HEK293 (cell line): Measurements from ENCODE around the gene MRPS16.

Experiments used
- BCL11A ChIP-seq: fragments of 450-650 bp; formaldehyde crosslinking; IDR thresholded peaks from 2 replicates; pipeline ENCODE4 v1.5.1; 2016; ENCODE audit warnings: low read depth, missing biosample characterization, missing genetic modification characterization
- CTCF ChIP-seq: fragments of 450-650 bp; formaldehyde crosslinking; IDR thresholded peaks from 2 replicates; pipeline ENCODE4 v1.5.1; 2016; ENCODE audit warnings: missing biosample characterization, missing genetic modification characterization
- HIC1 ChIP-seq: fragments of 450-650 bp; formaldehyde crosslinking; IDR thresholded peaks from 2 replicates; pipeline ENCODE4 v1.5.1; 2016; ENCODE audit warnings: missing biosample characterization, missing genetic modification characterization
- HOXA7 ChIP-seq: sonication (generic); formaldehyde crosslinking; IDR thresholded peaks from 2 replicates; pipeline ENCODE4 v1.8.1; 2022; ENCODE audit warnings: missing genetic modification reagents, borderline replicate concordance
- REST ChIP-seq: fragments of 450-650 bp; formaldehyde crosslinking; IDR thresholded peaks from 2 replicates; pipeline ENCODE4 v1.5.1; 2016; ENCODE audit warnings: missing biosample characterization, missing genetic modification characterization
- SP7 ChIP-seq: fragments of 450-650 bp; formaldehyde crosslinking; IDR thresholded peaks from 2 replicates; pipeline ENCODE4 v1.5.1; 2016; ENCODE audit warnings: missing biosample characterization, missing genetic modification characterization
- ZBTB10 ChIP-seq: fragments of 450-650 bp; formaldehyde crosslinking; IDR thresholded peaks from 2 replicates; pipeline ENCODE4 v1.5.1; 2016; ENCODE audit warnings: missing biosample characterization, missing genetic modification characterization
- ZEB2 ChIP-seq: fragments of 450-650 bp; formaldehyde crosslinking; IDR thresholded peaks from 2 replicates; pipeline ENCODE4 v1.5.1; 2016; ENCODE audit warnings: missing biosample characterization, missing genetic modification characterization
- ZNF10 ChIP-seq: fragments of 450-650 bp; formaldehyde crosslinking; IDR thresholded peaks from 2 replicates; pipeline ENCODE4 v1.5.1; 2017; ENCODE audit warnings: missing biosample characterization, missing genetic modification characterization
- ZNF138 ChIP-seq: fragments of 450-650 bp; formaldehyde crosslinking; IDR thresholded peaks from 2 replicates; pipeline ENCODE4 v1.5.1; 2016; ENCODE audit warnings: missing biosample characterization, missing genetic modification characterization, borderline replicate concordance
- ZNF146 ChIP-seq: fragments of 450-650 bp; formaldehyde crosslinking; IDR thresholded peaks from 2 replicates; pipeline ENCODE4 v1.5.1; 2016; ENCODE audit warnings: missing biosample characterization, missing genetic modification characterization
- ZNF19 ChIP-seq: fragments of 450-650 bp; formaldehyde crosslinking; IDR thresholded peaks from 2 replicates; pipeline ENCODE4; 2016; ENCODE audit warnings: missing biosample characterization, missing genetic modification characterization, low read depth
- ZNF214 ChIP-seq: fragments of 450-650 bp; formaldehyde crosslinking; IDR thresholded peaks from 2 replicates; pipeline ENCODE4 v1.5.1; 2017; ENCODE audit warnings: missing biosample characterization, mild to moderate bottlenecking, missing genetic modification characterization, borderline replicate concordance
- ZNF302 ChIP-seq: fragments of 450-650 bp; formaldehyde crosslinking; IDR thresholded peaks from 2 replicates; pipeline ENCODE4 v1.5.1; 2016; ENCODE audit warnings: missing biosample characterization, missing genetic modification characterization, low read depth
- ZNF37A ChIP-seq: fragments of 450-650 bp; IDR thresholded peaks from 2 replicates; pipeline ENCODE4 v1.5.1; 2018; ENCODE audit warnings: missing biosample characterization, missing genetic modification characterization
- ZNF398 ChIP-seq: fragments of 450-650 bp; formaldehyde crosslinking; IDR thresholded peaks from 2 replicates; pipeline ENCODE4 v1.5.1; 2017; ENCODE audit warnings: missing biosample characterization, missing genetic modification characterization
- ZNF416 ChIP-seq: fragments of 450-650 bp; formaldehyde crosslinking; IDR thresholded peaks from 2 replicates; pipeline ENCODE4 v1.5.1; 2016; ENCODE audit warnings: missing biosample characterization, missing genetic modification characterization
- ZNF510 ChIP-seq: fragments of 450-650 bp; formaldehyde crosslinking; IDR thresholded peaks from 2 replicates; pipeline ENCODE4 v1.5.1; 2018; ENCODE audit warnings: mild to moderate bottlenecking, missing genetic modification characterization, missing biosample characterization; ENCODE audit not compliant: insufficient replicate concordance
- ZNF529 ChIP-seq: fragments of 450-650 bp; formaldehyde crosslinking; IDR thresholded peaks from 2 replicates; pipeline ENCODE4 v1.5.1; 2017; ENCODE audit warnings: missing genetic modification characterization, missing biosample characterization; ENCODE audit not compliant: insufficient replicate concordance
- ZNF560 ChIP-seq: fragments of 450-650 bp; formaldehyde crosslinking; IDR thresholded peaks from 2 replicates; pipeline ENCODE4 v1.5.1; 2017; ENCODE audit warnings: missing biosample characterization, missing genetic modification characterization, borderline replicate concordance
- ZNF600 ChIP-seq: fragments of 450-650 bp; formaldehyde crosslinking; IDR thresholded peaks from 2 replicates; pipeline ENCODE4 v1.5.1; 2016; ENCODE audit warnings: missing biosample characterization, missing genetic modification characterization
- ZNF610 ChIP-seq: fragments of 450-650 bp; formaldehyde crosslinking; IDR thresholded peaks from 2 replicates; pipeline ENCODE4 v1.5.1; 2016; ENCODE audit warnings: missing biosample characterization, missing genetic modification characterization, borderline replicate concordance
- ZNF677 ChIP-seq: fragments of 450-650 bp; IDR thresholded peaks from 2 replicates; pipeline ENCODE4 v1.5.0; 2018; ENCODE audit warnings: missing biosample characterization, mild to moderate bottlenecking, missing genetic modification characterization, moderate library complexity
- ZSCAN23 ChIP-seq: fragments of 450-650 bp; formaldehyde crosslinking; IDR thresholded peaks from 2 replicates; pipeline ENCODE4 v1.5.1; 2016; ENCODE audit warnings: missing biosample characterization, missing genetic modification characterization

Gene MRPS16

GRCh38 chr10:73246646-73247508, 5.6 kb downstream of the MRPS16 start, which contains the start of gene DNAJC9 (continued):
- TF ChIP-seq ZNF610 (tag by site-specific recombination) (peak; percentile 95), ZBTB10 (0 out of 2 replicates have a peak, but pooled peaks have one; percentile 26), ZNF677 (no peak), SP7 (peak; percentile 83), HIC1 (tag by site-specific recombination) (peak; percentile 92), ZNF10 (tag by site-specific recombination) (0 out of 2 replicates have a peak, but pooled peaks have one; percentile 31), ZSCAN23 (tag by site-specific recombination) (0 out of 2 replicates have a peak, but pooled peaks have one; percentile 36), ZNF138 (tag by site-specific recombination) (no peak), ZNF146 (tag by site-specific recombination) (peak; percentile 30; the same call in 1 of the 2 replicates), ZNF600 (tag by site-specific recombination) (peak; percentile 89), ZNF560 (tag by site-specific recombination) (no peak), ZNF398 (tag by site-specific recombination) (peak; percentile 17; the same call in 1 of the 2 replicates), ZNF510 (no peak), ZEB2 (peak; percentile 96), ZNF214 (tag by site-specific recombination) (no peak), REST (tag by site-specific recombination) (peak; percentile 41; the same call in 1 of the 2 replicates), ZNF19 (tag by site-specific recombination) (no peak), HOXA7 (CRISPR knock-in tag) (no peak), ZNF302 (tag by site-specific recombination) (no peak), CTCF (tag by site-specific recombination) (peak; percentile 62; the same call in 1 of the 2 replicates), BCL11A (tag by site-specific recombination) (peak; percentile 81; the same call in 1 of the 2 replicates), ZNF416 (no peak), ZNF37A (tag by site-specific recombination) (no peak), ZNF529 (no peak)
